HG02852 (cell line): ENCODE measurements around the gene TCERG1L.
"Not testable (repeated sequence)": the region's sequence is repeated elsewhere in the genome, so short reads cannot be mapped to it uniquely, and the experiment has no call there.

Experiments
- ATAC-seq: cut with Tn5 transposase; IDR thresholded peaks from one replicate; pipeline ENCODE4 v1.9.1; 2021; ENCODE audit warnings: mild to moderate bottlenecking, moderate library complexity; ENCODE audit not compliant: unreplicated experiment

Gene TCERG1L

DNA sequence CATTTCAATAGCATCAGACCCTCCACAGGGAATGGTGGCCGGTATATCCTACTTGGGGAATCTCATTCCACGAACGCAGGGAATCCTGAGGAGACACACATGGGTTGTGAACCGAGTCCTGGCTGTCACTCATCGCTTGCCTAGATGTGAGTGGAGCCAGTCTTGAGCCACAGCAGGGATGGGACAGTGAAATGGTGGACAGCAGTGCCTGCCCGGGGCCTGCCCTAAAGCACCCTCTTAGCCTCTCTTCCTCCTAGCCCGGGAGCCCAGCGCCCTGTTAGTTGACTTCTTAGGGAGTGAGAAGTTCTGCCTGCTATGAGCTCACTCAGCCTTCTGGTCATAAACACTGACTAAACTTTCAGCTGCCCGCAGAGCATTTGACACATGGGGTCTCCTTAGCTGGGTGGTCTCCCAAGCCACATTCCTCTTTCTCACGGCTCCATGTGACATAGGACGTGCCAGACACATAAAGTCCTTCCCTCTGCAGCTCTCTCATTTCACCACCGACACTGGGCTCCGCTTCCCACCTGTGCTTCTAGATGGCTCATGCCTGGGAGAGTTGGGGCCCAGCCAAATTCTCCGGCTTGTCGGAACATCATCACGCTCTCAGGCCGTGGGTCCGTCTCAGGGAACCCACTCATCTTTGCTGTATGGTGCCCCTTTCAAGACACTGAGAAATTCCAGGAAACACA, 60.9 kb downstream of the TCERG1L start:
- no peak for ATAC-seq

DNA sequence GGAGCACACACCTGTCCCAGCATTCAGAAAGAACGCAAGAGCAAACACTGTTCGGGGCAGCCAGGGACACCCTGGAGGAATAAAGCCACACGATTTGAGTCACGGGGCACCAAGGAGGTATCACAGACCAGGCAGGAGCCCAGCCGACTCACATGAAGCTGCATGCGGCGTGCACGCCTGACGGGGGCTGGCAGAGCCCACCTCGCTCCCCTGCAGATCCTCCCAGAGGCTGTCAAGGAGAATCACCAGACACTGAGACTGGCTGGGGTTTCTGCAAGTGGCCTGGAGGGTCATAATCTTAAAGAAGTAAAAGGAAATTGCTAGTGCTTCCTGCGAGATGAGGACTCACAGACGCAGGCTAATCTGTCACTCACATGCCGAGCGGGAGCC, 61.6 kb downstream of the TCERG1L start:
- ATAC-seq, result no peak

DNA sequence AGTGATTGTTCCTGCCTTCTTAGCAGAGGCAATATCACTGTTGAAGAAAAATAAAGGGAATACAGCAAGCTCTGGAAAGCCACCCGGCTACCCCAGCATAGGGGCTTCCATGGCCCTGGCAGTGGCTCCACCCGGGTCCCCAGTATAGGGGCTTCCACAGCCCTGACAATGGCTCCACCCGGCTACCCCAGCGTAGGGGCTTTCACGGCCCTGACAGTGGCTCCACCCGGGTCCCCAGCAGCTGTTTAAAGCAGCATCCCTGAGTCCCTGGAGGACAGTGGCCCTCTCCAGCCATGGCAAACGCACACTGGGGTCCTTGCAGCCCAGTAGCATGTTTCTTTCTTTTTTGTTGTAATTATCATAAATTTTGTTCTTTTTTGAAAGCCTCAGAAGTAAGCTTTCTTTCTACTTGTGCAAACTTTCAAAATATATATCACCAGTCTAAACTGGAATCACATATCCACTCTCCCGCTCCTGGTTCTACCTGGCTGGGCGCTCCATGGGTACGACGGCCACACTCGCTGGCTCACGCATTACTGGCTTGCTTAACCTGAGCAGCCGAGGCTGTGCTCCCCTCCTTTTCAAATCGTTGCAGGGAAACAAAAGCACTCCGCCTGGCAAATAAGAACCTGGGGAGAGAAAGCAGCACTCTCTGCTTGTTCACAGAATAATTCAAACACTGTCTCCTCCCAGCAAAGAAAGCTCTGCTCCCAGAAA, 62.1 kb downstream of the TCERG1L start:
- ATAC-seq, result no peak

DNA sequence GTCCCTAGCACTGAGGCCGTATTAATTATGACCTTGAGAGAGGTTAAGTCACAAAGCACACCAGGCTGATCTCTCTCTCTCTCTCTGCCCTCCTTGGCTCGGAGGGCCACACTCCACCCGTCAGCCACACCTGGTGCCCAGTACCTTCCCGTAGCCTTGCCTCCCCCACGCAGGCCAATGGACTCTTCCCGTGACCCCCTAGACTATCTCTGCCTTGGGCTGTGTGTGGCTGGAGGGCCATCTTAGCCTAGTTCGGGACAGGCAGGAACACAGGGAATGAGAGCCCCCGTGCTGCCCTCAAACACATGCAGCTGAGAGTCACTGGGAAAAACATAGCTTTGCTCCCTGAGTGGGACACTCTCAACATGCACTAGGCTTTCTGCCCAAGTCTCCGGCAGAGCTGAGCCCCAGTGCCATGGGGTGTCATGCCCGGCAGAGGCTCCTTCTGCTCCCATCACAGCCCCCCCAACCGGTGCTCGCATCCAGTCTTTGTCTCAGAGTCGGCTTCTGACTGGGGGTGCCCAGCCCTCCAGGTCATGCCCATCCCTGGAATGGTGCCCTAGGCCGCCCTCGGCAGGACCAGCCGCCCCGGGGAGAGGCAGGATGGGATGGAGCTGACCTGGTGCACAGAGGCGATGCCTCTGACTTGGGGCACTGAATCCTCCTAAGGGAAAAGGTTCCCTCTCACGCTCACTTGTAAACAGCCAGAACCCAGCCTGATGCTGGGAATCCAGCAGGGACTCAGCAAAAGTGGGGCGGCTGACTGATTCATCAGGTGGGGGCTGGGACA, 63.0 kb downstream of the TCERG1L start:
- no peak for ATAC-seq

DNA sequence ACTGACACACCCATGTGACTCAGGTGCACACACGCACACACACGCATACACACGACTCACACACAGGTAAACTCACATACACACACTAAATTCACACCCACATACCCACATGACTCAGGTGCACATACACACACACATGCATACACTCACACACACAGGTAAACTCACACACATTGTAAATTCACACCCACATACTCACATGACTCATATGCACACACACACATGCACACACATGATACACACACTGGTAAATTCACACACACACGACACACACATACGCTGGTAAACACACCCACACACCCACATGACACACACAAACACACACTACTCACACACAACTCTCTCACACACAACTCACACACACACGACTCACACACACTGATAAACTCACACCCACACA, 63.6 kb downstream of the TCERG1L start:
- ATAC-seq, result no peak

DNA sequence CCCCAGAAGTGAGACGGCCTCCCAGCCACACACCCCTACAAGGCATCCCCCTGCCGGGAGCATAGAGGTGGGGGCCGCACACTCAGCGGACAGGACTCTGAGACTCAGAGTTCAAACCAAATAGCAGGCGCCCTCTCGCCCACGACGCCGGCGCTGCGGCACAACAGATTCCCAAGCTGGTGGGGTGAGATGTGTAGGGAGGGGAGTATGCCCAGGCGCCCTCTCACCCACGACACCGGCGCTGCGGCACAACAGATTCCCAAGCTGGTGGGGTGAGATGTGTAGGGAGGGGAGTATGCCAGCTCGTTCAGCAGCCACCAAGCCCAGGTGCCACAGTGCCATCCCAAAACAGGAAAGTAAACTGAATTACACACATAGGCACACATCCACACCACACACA, 64.7 kb downstream of the TCERG1L start:
- ATAC-seq, result no peak

DNA sequence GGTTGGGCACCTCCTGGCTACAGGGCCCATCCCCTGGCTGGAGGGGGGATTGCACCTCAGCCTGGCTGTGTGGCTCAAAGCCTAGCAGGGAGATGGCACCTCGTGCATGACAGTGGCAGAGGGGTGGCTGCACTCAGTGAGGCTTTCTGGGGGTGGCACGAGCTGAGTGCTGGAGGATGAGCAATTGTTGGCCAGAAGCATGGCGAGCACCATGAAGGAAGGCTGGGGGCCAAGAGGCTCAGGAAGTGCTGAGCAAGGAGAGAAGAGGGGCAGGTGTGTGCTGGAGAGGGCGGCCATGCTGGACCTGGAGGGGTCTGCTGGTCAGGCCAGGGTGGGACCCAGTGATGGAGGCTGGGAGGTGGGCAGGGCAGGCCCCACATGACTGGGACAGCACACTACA, 65.4 kb downstream of the TCERG1L start:
- ATAC-seq, result no peak

DNA sequence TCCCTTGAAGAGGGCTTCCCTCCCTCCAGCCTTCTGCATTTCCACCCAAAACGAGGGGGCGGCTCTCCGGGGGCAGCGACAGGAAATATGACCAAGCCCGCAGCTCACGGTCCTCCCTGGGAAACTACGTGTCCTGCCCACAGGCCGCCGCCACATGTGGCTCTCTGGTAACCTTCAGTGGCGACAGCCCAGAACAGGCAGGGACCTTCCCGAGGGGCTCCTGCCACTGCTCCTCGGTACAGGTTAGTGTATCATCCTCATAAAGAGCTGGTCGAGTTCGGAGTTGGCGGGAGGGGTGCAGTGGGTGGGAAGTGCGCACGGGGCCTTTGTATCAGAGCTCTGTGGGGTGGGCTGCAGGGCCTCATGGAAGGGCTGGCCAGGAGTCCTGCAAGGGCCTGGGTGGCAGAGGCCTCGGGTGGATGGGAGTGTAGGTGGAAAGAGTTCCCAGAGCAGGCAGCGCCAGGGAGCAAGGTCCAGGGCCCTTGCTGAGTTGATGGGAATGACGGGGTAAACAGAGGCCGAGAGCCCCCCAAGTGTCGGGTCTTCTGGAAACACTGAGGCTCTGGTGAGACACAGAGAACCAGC, 66.0 kb downstream of the TCERG1L start:
- no peak for ATAC-seq

DNA sequence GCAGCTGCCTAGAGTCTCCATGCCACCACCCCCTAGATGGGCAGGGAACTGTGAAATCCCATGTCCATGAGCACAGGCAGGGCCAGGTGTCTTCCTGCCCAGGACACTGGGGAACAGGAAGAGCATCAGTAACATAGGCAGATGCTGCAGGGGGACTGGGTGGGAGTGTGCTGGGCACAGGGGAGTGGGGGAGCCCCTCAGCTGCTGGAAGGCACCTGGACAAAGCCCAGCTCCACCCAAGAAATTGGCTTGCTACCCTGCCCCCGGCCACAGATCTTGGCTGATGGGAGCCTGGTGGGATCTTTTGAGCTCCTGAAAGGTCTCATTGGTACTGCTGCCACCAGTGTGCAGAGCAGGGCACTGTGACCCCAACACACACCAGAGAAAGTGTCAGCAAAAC, 66.7 kb downstream of the TCERG1L start:
- ATAC-seq, result no peak

DNA sequence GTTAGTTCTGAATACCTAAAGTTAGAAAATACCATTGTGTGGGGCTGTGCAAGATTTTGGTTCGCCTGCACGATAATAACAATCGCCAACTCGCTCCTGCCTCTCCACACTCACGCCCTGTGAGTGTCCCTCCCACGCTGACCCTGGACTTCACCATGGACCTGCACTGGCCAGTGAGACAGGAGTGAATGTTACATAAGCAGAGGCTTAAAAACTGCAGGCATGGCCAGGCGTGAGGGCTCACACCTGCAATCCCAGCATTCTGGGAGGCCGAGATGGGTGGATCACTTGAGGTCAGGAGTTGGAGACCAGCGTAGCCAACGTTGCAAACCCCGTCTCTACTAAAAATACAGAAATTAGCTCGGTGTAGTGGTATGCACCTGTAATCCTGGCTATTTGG, 68.4 kb downstream of the TCERG1L start:
- ATAC-seq, result no peak

DNA sequence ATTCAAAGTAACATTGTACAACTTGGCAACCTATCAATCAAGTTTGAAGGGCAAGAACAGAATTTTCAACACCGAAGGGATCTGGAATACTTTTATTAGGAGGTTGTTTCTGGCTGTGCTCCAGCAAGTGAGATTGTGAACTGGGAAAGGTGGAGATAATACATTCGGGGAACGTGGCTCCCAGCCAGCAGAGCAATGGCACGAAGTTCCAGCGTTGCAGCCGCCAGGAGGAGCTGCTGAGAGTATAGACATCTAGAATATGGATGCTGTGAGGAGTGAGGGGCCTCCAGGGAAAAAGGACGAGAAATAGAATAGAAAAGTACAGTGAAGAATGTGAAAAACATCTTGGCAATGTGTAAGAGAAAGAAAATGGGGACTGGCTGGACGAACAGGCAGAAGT, 69.5 kb downstream of the TCERG1L start:
- no peak for ATAC-seq

DNA sequence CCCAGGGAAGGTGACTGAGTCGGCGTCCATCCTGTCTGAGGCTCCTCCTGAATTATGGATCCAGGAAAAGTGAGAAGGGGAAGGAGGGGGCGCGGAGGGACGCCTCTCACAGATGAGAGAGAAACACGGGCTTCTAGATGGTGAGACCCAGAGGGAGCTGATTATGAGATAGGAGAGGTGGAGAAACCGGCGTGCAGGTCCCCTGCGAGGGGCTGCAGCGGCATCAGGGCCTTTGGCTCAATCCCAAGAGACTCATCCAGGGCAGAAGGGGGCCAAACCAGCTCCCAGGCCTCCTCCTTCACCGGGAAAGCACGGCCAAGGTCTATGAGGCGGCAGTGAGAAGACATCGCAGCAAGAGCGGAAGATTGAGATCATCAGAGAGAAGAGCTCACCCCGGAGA, 70.8 kb downstream of the TCERG1L start:
- no peak for ATAC-seq

DNA sequence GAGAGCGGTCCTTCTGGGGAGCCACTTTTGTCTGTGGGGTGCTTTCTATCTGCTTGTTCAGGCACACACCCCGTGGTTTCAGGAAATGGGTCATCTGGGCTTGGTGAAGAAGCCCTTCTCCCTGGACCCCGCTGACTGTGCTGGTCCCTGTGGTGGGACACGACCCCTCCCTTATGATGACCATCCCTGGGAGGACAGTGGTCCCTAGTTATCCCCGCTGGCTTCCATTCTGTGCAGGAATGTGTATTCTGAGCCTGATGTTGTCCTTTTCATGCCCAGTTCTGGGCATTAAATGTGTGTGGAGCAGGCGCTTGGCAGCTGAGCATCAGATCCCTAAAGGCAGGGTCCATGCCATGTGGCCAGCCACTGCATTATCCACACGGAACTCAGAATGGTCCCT, 71.6 kb downstream of the TCERG1L start:
- ATAC-seq, result no peak

DNA sequence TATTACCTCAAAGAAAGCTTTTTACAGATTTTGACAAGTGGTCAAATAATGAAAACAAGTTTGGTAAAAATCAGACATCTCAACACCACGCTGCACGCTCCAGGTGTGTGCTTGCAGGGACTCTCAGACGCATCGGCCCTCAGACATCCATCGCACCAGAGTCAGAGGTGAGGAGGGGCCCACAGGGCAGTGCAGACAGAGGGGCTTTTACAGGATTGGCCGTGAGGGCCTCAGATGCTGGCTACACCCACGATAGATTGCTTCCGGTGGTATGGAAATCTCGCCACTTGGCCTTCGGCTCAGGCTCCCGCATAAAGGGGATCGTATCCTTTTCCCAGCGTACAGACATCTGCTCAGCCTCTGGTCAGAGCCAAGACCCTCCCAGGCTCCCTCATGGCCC, 72.1 kb downstream of the TCERG1L start:
- no peak for ATAC-seq

DNA sequence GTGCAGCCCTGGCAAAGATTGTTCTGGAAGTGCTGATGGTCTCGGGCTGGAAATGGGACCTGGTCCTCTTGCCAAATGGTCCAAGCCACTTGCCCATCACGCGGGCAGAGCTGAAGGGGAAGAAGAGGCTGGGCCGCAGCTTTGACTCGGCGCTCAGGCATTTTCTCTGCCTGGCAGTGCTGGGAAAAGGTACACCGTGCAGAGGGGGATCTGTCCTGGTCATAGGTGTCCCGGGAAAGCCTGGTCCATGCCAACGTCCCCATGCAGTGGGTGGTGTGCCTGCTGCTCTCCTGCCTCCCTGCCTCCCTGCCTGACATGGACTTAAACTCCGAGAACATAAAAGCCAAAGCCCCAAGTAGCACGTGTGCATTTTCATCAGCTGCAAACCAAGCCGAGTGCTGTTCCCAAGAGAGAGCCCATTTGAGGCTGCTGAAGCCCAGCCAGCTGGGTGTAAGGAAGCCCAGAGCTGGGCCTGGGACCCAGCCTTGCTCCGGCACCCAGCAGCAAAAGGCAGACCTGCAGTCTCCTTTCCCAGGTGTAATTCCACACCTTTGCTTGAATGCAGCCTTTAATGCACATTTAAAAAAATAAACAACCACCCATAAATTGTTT, 72.7 kb downstream of the TCERG1L start:
- ATAC-seq, result no peak

DNA sequence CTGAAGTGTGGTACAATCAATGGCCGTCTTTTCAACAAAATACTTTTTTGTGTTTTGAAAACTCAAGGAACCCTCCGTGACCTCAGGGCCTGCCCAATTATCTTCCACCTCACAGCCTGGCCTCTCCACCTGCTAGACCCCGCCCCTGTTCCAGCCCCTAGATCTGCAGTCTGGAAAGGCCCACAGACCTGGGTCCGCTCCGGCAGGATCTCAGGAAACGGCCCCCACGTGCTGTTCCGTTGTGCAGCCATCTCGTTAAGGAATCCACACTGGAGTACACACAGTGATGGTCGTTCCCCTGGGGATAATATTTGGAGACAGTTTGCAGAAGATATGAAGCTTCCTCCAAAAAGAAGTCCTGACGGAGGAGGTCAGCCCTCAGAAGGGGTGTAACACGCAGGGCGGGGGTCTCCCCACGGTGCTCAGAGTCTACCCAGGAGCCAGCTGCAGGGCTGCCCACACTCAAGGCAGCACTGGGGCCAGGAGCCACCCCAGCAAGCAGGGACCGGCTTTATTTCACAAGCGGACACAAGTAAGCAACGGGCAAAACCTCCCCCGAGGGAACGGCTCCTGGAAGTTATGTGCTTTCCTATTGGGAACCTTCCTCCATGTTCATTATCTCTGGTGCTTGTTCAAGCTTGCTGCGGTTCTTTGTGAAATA, 73.4 kb downstream of the TCERG1L start:
- no peak for ATAC-seq

DNA sequence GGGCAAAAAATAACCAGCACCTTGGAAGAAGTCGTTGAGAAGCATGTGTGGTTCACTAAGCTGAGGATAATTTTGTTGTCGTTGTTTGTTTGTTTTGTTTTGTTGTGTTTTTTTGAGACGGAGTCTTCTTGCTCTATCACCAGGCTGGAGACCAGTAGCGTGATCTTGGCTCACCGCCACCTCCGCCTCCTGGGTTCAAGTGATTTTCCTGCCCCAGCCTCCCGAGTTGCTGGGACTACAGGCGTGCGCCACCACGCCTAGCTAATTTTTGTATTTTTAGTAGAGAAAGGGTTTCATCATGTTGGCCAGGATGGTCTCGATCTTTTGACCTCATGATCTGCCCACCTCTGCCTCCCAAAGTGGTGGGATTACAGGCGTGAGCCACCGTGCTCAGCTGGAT, 76.9 kb downstream of the TCERG1L start:
- ATAC-seq, result not testable (repeated sequence)

DNA sequence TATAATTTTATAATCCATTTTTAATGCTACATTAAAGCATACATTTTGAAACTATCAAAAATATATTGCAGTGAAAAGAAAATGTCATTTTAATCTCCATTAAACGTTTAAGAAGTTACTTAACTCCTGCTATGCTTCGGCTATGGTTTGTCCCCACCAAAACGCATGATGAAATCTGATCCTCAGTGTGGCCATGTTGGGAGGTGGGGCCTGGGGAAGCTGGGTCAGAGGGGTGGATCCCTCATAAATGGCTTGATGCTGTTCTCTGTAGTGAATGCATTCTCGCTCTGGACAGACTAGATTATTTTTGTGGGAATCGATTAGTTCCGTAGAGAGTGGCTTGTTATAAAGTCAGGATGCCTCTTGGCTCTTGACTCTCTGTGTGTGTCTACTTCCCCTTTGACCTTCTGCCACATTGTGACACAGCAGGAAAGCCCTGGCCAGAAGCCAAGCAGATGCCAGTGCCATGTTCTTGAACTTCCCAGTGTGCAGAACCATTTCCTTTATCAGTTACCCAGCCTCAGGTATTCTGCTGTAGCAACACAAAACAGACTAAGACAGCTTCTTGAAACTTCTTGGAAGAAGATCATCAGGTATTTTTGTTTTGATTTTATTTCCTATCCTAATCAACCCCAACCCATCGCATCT, 77.8 kb downstream of the TCERG1L start:
- ATAC-seq, result no peak

DNA sequence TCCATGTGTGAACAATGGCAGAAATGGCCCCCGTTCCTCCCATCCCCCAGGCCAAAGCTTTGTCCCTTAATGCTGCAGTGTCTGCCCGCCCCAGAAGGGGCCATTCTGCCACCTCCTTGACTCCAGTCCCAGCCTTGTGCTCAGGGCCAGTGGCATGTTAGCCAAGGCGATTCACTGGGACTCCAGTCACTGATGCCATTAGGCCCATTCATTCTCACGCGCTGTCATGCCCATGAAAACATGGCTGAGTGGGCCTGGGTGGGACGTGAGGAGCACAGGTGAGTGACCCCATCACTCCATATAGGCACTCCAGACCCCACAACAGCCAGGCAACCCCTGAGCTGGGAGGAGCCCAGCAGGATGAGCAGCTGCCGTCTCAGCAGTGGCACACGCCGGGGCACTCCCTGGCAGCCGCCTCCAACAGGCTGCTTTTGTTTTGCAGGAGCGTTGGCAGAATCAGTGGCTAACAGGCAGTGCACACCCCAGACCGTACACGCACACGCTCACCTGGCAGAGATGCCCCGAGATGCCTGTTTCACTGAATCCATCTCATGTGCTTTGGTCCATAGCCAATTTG, 79.5 kb downstream of the TCERG1L start:
- ATAC-seq, result no peak
